Left kidney (tissue), 2 donors: ENCODE results near the gene AMHR2. TPM values are rescaled to one million over a fixed set of nuclear protein-coding genes. Genes with fewer than 3 reads are reported as not detected.

Experiments
- DNase-seq: peaks from one replicate; pipeline ENCODE4 v3.0.0-alpha.2; 2013
- polyA plus RNA-seq: library from polyadenylated mRNA; unstranded; fragments of 120-200 nt; gene quantifications from one replicate; pipeline ENCODE4 v1.2.1, GENCODE V29; 2013; ENCODE audit not compliant: insufficient read length

Gene AMHR2
- polyA plus RNA-seq, 1 donor = 0.63 TPM

- no peak for DNase-seq
Measured at GRCh38 chr12:53480491-53481442, 57.1 kb downstream of the AMHR2 start.

Other genes with a start within 250 kb of the AMHR2 start
- 82.9 TPM for gene ZNF740, start 243.1 kb upstream of the AMHR2 start, polyA plus RNA-seq
- gene CSAD, start 242.9 kb upstream of the AMHR2 start, polyA plus RNA-seq = 105 TPM
- 1.8 TPM for gene ITGB7, start 216.6 kb upstream of the AMHR2 start, polyA plus RNA-seq
- gene RARG, start 191.6 kb upstream of the AMHR2 start, polyA plus RNA-seq = 33.9 TPM
- gene ESPL1, start 155.6 kb upstream of the AMHR2 start, polyA plus RNA-seq = 18.9 TPM
- 623 TPM for gene PFDN5, start 128.3 kb upstream of the AMHR2 start, polyA plus RNA-seq
- 49.1 TPM for gene MYG1, start 124.2 kb upstream of the AMHR2 start, polyA plus RNA-seq
- 92.2 TPM for gene AAAS, start 102.2 kb upstream of the AMHR2 start, polyA plus RNA-seq
- gene SP7, start 87.5 kb upstream of the AMHR2 start, polyA plus RNA-seq = 0.15 TPM
- 92.3 TPM for gene SP1, start 43.7 kb upstream of the AMHR2 start, polyA plus RNA-seq
- 184 TPM for gene PRR13, start 17.9 kb downstream of the AMHR2 start, polyA plus RNA-seq
- gene PCBP2, start 28.2 kb downstream of the AMHR2 start, polyA plus RNA-seq = 1,185 TPM
- 38.5 TPM for gene MAP3K12, start 75.6 kb downstream of the AMHR2 start, polyA plus RNA-seq
- gene TARBP2, start 77.4 kb downstream of the AMHR2 start, polyA plus RNA-seq = 48.4 TPM
- 2.1 TPM for gene NPFF, start 83.6 kb downstream of the AMHR2 start, polyA plus RNA-seq
- gene ATF7, start 202.5 kb downstream of the AMHR2 start, polyA plus RNA-seq = 52.4 TPM